MV-4-11 (cell line): ENCODE results near the gene OR51E1.

Source experiments
- DNase-seq: peaks from one replicate; lab custom pipeline; 2025; lab: John Stamatoyannopoulos, UW

Gene OR51E1

GRCh38 chr11:4654635-4655369, 11.0 kb downstream of the OR51E1 start:
- no peak for DNase-seq

- no peak for DNase-seq
Observed at GRCh38 chr11:4658629-4659445, 15.1 kb downstream of the OR51E1 start.

GRCh38 chr11:4662876-4663275, 19.1 kb downstream of the OR51E1 start:
- no peak for DNase-seq

GRCh38 chr11:4664183-4664582, 20.4 kb downstream of the OR51E1 start:
- DNase-seq, result no peak

GRCh38 chr11:4664786-4665185, 21.0 kb downstream of the OR51E1 start:
- DNase-seq, result no peak

- DNase-seq, result no peak
Observed at GRCh38 chr11:4665424-4665823, 21.6 kb downstream of the OR51E1 start.

- DNase-seq, result no peak
Observed at GRCh38 chr11:4671741-4672140, 28.0 kb downstream of the OR51E1 start.

GRCh38 chr11:4672470-4672869, 28.7 kb downstream of the OR51E1 start:
- DNase-seq, result no peak

GRCh38 chr11:4673781-4674180, 30.0 kb downstream of the OR51E1 start:
- no peak for DNase-seq

GRCh38 chr11:4677948-4678347, 34.2 kb downstream of the OR51E1 start:
- DNase-seq, result no peak

GRCh38 chr11:4680341-4680740, 36.6 kb downstream of the OR51E1 start:
- DNase-seq, result no peak

- no peak for DNase-seq
Observed at GRCh38 chr11:4682623-4683419, 39.0 kb downstream of the OR51E1 start.

GRCh38 chr11:4684631-4685285, 41.0 kb downstream of the OR51E1 start:
- DNase-seq, result no peak

- no peak for DNase-seq
Observed at GRCh38 chr11:4695442-4695841, 51.7 kb downstream of the OR51E1 start.

GRCh38 chr11:4697585-4697984, 53.8 kb downstream of the OR51E1 start, which contains the start of gene OR51E2:
TSS of gene OR51E2 (minus strand) at chr11:4697853. CDS start at chr11:4682711, 15,142 bp downstream.
- DNase-seq, result no peak

GRCh38 chr11:4699697-4700435, 56.1 kb downstream of the OR51E1 start:
- DNase-seq, result no peak

- DNase-seq, result no peak
Observed at GRCh38 chr11:4700436-4700820, 56.6 kb downstream of the OR51E1 start.

GRCh38 chr11:4704054-4704789, 60.4 kb downstream of the OR51E1 start, which contains the start of gene MMP26:
TSS of gene MMP26 (plus strand) at chr11:4704784.
- DNase-seq, result no peak

GRCh38 chr11:4704790-4705334, 61.1 kb downstream of the OR51E1 start:
- DNase-seq, result no peak
